GM15510 (cell line): ENCODE data around the gene MVK.

Experiments used
- POLR2A ChIP-seq: IDR thresholded peaks from 3 replicates; pipeline ENCODE4 v1.6.1; 2011; ENCODE audit warnings: borderline replicate concordance; ENCODE audit not compliant: insufficient read length; ENCODE audit errors: extremely low read depth

Gene MVK

DNA sequence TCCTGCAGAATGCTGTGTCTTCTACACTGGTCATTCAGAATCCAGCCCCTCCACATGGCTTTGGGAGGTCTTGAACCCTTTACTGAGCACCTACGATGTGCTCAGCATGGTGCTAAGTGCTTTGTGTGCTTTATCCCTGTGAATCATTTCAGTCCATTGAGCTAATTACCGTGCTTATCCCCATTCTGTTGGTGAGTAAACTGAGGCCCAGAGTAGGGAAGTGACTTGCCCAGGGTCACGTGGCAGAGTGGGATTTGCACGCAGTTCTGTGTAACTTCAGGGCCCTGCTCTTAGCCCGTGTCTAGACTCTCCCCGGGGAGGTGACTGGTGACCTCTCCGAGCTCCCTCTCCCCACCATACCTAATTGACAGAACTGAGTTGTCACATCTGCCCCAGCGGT lies 27.4 kb downstream of the MVK start:
- no peak for TF ChIP-seq POLR2A

DNA sequence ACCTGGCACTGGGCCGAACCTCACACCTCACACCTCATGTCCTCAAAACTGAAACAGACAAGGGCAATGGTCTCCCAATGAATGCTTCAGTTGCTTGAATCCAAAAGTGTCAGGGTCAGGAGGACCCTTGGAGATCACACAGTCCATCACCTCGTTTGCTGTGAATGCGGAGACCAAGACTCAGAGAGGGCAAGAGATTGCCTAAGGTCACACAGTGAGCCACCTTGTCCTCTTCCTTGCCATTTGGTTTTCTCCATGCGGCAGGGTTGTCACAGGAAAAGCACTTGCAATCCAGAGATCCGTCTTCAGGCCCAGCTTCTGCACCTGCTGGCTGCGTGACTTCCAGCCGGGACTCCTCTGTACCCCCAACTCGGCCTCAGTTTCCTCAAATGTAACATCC lies 28.0 kb downstream of the MVK start:
- no peak for TF ChIP-seq POLR2A

DNA sequence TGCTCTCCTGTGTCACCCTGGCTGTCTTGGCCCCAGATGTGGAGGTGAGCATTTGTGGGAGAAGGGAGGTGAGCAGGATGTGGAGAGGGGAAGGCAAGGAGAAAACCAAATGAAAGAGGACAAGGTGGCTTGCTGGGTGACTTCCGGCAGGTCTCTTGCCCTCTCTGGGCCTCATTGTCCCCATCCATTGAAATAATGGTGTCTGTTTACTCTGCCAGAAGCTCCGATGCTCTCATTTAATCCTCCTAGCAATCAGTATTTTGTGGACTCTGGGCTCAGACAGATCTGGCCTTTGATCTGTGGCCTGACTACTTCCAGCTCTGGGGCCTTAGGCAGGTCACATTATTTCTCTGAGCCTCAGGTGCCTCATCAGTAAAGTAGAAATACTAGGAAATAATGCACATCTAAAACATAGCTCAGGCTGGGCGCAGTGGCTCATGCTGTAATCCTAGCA lies 30.6 kb downstream of the MVK start:
- no peak for TF ChIP-seq POLR2A

DNA sequence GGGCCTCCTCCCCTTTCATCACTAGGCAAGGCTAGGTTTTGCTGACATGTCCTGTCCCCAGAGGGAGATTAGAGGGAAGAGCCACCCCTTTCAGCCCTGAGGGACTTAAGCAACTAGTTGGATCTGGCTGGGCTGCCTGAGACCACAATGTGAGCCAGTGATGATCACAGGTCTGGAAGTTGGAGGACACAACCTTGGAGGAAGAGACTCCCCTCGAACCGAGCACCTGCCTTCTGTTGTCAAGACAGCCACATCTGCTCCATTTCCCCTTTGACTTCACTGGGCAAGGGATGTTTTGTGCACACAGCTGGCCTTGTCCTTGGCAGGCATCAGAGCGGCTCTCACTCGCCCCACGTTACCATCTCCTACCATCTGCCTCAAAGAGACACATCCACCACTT lies 31.4 kb downstream of the MVK start:
- no peak for TF ChIP-seq POLR2A

DNA sequence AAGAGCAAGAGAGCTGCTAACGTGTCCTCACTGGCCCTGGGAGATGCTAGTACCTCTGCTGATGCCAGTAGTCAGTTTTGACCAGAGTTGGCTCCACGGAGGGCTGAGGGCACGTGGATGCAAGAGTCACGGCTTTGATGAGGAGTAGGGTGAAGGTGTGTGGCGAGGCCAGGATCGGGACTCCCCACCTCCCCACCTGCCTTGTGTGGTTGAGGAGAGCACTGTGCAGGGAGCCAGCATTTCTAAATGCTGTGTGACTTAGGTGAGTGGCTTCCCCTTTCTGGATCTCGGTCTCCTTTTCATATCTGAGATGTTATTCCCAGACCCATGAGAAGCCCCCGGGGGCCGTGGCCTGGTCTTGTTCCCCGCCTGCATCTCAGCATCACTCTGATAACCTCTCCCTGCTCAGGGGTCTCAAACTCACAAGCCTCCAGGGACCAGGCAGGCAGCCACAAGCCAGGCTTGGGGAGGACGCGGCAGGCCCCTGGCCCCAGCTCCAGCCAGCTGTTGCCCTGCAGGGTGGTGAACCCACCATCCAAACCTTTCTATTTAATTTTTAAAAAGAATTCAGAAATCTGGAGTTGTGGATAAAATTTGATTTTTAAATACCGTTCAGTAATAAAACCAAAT lies 32.1 kb downstream of the MVK start:
- no peak for TF ChIP-seq POLR2A

DNA sequence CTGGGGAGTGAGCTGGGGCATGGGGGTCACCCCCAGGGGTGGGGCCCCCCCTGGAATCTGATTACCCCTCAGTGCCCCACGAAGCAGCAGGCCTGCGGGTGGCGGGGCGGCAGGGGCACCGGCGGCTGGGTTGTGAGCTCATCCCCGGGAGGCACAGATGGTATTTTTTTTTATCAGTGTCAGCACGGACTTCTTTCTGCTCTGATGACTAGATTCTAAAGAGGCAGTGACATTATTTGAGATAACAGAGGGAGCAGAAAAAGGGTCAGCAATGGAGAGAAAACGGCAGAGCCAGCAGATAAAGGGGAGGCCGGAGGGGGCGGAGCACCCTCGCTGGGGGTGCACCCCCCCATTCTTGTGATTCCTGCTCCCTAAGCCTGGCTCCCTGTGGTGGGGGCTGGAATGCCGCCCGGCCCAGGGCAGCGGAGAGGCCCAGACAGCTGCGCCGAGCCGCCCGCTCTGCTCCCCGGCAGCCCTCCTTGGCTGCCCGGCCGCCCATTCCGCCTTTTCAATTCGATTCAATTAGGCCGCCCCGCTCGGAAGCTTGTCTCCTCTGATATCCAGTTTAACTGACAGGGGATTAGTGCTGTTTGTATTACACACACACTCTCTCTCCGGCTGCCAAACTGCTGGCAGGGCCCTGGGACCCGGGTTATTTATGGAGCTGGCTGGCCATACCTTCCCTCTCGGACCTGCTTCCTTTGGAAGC lies 32.9 kb downstream of the MVK start:
- TF ChIP-seq POLR2A, result no peak

DNA sequence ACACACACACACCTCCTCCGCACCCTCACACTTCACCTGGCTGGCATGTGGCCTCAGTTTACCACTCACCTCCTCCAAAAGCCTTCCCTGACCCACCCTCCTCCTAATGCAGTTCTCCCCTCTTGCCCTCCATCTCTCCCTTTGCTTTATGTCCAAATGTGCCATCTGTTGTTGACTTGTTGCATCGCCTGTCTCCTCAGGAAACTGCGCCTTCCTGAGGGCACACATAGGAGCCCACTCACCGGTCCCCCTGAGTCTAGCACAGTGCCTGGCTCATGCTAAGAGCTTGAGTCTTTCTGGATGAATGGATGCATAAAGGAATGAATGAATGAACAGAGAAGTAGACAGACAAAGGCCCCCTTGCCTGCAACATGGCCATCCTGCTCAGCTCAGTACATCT lies 34.0 kb downstream of the MVK start:
- no peak for TF ChIP-seq POLR2A

DNA sequence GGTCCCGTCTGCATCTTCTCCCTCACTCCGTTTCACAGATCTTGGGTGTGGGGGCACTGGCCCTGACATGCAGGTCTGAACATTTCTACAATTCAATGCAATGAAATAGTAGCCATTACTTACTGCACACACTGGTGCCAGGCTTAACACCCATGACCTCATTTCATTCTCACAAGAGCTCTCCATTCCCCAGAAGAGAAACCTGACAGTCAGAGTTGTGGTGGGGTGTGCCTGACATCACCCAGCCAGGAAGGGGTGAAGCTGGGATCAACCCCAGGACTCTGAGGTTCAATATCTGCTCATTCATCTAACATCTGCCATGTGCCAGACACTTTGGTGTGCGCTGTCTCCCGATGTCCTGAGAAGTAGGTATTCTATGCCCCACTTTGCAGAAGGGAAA lies 34.7 kb downstream of the MVK start:
- no peak for TF ChIP-seq POLR2A

DNA sequence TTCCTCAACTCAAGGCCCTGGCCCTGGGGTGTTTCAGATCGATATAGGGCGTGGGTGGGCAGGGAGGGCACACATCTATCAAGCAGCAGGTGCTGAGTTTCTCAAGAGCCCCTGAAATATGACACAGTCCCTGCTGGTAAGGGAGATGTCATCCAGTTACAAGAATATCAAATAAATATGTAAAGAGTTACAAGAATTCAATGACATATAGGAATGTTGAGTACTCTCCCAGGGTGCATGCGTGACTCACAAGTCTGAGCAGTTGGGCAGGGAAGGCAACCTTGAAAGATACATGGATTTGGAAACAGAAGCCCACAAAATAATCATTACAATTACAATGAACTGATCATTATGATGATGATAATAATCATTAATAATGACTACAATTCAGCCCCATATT lies 35.2 kb downstream of the MVK start:
- no peak for TF ChIP-seq POLR2A

DNA sequence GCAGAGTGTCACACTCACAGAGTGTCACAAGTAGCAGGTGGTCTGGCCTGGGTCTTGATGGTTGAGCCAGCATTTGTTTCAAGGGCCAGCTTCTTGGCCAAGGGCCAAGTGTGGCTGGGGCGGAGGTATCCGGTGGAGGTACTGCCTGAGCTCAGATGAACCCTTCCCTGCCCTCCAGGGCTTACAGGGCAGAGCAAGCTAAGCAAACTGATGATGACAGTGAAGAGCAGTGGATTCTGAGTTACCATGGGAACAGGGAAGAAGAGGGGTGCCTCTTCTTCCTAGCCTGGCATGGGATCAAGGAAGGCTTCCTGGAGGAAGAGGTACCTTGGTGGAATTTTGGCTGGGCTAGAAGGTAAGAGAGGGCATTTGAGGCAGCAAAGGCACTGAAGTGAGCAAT lies 35.7 kb downstream of the MVK start:
- TF ChIP-seq POLR2A, result no peak

DNA sequence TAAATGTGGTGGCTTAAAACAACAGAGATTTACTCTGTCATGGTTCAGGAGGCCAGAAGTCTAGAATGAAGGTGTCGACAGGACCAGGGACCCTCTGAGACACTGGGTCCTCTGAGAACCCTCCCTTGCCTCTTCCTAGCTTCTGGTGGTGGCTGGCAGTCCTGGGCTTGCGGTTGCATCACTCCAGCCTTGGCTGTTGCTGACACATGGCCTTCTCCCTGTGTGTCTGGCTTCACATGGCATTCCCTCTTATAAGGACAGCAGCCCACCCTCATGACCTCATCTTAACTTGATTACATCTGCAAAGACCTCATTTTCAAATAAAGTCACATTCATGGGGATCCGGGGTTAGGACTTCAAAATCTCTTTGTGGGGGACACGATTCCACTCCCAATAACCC lies 36.9 kb downstream of the MVK start:
- TF ChIP-seq POLR2A, result no peak

DNA sequence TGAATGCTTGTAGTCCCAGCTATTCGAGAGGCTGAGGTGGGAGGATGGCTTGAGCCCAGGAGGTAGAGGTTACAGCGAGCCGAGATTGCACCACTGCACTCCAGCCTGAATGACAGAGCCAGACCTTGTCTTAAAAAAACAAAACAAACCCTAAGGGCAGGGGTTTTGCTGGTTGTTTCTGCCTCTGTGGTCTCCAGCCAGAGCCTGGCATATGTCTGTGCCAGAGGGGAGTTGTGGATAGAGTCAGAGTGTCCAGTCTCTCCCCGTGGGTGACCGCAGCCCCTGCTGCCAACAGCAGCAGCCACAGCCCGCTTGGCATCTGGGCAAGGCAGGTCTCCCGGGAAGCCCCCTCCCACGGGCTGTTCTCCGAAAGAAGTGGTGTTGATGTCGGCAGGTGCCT lies 37.6 kb downstream of the MVK start:
- no peak for TF ChIP-seq POLR2A

DNA sequence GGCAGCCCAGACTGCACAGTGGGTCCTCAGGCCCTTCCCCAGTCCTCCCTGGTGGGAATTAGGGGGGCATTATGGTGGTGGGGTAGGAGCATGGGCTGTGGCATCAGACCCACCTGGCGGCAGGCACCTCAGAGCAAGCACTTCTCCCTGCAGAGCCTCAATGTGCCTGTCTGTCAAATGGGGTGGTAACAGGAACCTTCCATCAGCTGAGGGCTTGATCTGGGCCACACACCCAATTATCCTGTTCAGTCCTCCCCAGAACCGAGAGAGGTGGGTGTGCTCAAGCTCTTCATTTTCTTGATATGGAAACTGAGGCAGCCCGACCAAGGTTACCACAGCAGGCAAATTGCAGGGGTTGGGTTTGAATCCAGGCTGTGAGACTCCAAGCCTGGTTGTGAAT lies 38.4 kb downstream of the MVK start:
- TF ChIP-seq POLR2A, result no peak

DNA sequence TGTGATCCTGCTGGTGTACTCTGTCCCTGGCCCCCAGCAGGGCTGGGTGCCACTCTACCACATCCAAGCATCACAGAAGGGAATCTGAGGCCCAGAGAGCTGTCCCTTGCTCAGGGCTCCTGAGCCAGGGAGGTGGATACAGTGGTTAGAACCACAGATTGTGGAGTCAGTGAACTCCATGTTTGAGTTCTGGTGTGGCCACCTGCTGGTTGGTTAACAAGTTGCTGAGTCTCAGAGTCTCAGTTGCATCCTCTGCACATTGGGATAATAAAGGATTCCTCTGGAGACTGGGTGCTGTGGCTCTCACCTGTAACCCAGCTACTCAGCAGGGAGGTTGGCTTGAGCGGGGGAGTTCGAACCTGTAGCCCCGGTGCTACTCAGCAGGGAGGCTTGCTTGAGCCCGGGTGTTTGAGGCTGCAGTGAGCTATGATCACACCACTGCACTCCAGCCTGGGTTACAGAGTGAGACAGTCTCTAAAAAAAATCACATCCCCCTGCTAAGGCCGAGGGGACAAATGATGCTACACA lies 39.4 kb downstream of the MVK start:
- TF ChIP-seq POLR2A, result no peak

DNA sequence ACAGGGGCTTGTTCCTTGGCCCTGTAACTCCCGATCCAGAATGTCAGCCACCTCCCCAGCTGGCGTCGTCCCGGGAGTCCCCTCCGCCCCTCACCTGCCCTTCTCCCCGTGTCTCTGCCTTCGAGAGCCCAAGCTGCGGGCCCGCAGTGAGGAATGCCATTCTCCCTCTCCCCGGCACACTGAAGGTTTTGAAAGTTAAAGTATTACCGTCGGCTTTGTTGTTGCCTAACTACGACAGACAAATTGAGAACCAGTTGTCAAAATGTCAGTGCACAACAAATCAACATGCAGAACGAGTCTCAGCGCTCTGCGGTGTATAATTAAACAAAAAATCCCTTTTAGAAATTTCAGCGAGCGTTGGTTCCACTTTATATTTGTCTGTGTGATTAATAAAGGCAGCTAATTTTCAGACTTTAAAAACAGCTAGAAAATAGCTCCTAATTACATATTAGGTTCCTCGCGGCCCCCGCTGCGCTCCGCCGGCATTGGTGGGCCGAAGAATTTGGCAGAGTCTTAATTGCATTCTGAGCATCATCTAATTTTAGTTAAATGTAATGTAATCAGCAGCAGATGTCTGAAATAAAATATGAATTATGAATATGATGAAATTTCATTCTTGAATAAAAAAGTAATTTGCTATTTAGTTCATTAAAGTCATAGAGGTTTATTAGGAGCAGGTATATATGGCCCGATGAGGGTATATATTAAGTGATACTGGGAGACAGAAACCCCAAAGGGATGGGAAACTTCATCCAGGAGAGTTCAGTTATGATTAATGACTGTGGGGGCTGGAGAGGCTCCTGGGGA lies 40.3 kb downstream of the MVK start:
- no peak for TF ChIP-seq POLR2A
